Stimulated activated CD4-positive, alpha-beta T cell treated with anti-CD3 and anti-CD28 coated beads, Interleukin-1b, Interleukin-23, amount 100 ng/mL, for 24 hours (primary cell): ENCODE results near the gene CACNG4.

ENCODE experiments used
- DNase-seq, 4 experiments: peaks; one replicate each; pipeline ENCODE4 v3.0.0-alpha.2; 2020; ENCODE audit warnings: low read depth in 4 of 4, low spot score in 1 of 4

The CACNG4 gene

GRCh38 chr17:66963909-66964771, at the start of gene CACNG4:
Gene CACNG4 (plus strand): TSS chr17:66964707. CDS start chr17:66964912, 205 bp downstream.
- DNase-seq = no peak

- DNase-seq = no peak
These were observed 49.3 kb upstream of the CACNG4 start for GRCh38 chr17:66915204-66915611.

- DNase-seq = no peak
These were observed 48.7 kb upstream of the CACNG4 start for GRCh38 chr17:66915792-66916191.

GRCh38 chr17:66916946-66917345, 47.6 kb upstream of the CACNG4 start:
- DNase-seq = no peak

- DNase-seq = no peak
These were observed 45.6 kb upstream of the CACNG4 start for GRCh38 chr17:66918896-66919295.

- DNase-seq = no peak
These were observed 44.1 kb upstream of the CACNG4 start for GRCh38 chr17:66920435-66920834.

- DNase-seq = no peak
These were observed 43.6 kb upstream of the CACNG4 start for GRCh38 chr17:66920950-66921349.

GRCh38 chr17:66923886-66924285, 40.6 kb upstream of the CACNG4 start:
- DNase-seq = no peak

GRCh38 chr17:66925811-66926500, 38.6 kb upstream of the CACNG4 start:
- no peak for DNase-seq

GRCh38 chr17:66928949-66929348, 35.6 kb upstream of the CACNG4 start:
- DNase-seq = no peak

GRCh38 chr17:66929591-66929990, 34.9 kb upstream of the CACNG4 start:
- no peak for DNase-seq

- DNase-seq = no peak
These were observed 33.6 kb upstream of the CACNG4 start for GRCh38 chr17:66930933-66931332.

- DNase-seq = no peak
These were observed 32.2 kb upstream of the CACNG4 start for GRCh38 chr17:66932311-66932710.

- no peak for DNase-seq
These were observed 30.5 kb upstream of the CACNG4 start for GRCh38 chr17:66934040-66934439.

GRCh38 chr17:66935717-66936116, 28.8 kb upstream of the CACNG4 start:
- no peak for DNase-seq

GRCh38 chr17:66938656-66939055, 25.9 kb upstream of the CACNG4 start:
- no peak for DNase-seq

- no peak for DNase-seq
These were observed 24.9 kb upstream of the CACNG4 start for GRCh38 chr17:66939461-66940114.

GRCh38 chr17:66941249-66941648, 23.3 kb upstream of the CACNG4 start:
- DNase-seq = no peak

- no peak for DNase-seq
These were observed 22.6 kb upstream of the CACNG4 start for GRCh38 chr17:66941773-66942450.

- no peak for DNase-seq
These were observed 21.8 kb upstream of the CACNG4 start for GRCh38 chr17:66942451-66943264.
